HL-60/S4 treated with phorbol 12-myristate 13-acetate at 8.2 ng/mL for 4 days and 3 days (cell line): ENCODE results near the gene FCRLA.

Experiments used
- in situ Hi-C: fragments of 300-500 bp; cut with MboI; formaldehyde crosslinking; loops from 2 replicates; pipeline ENCODE4 v1.15.0; 2022; ENCODE audit warnings: low sequenced_read_pairs

The FCRLA gene

GRCh38 chr1:161731241-161731640, 24.2 kb downstream of the FCRLA start:
- in situ Hi-C loops: no loop called here

- in situ Hi-C loops: no loop called here
These were observed 25.1 kb downstream of the FCRLA start for GRCh38 chr1:161731981-161732718.

GRCh38 chr1:161733526-161733925, 26.5 kb downstream of the FCRLA start:
- in situ Hi-C loops: no loop called here

GRCh38 chr1:161735837-161736236, 28.8 kb downstream of the FCRLA start:
- in situ Hi-C loops: no loop called here

- in situ Hi-C loops: no loop called here
These were observed 29.4 kb downstream of the FCRLA start for GRCh38 chr1:161736335-161736969.

- in situ Hi-C loops: no loop called here
These were observed 30.6 kb downstream of the FCRLA start for GRCh38 chr1:161737625-161738024.

GRCh38 chr1:161738627-161739287, 31.7 kb downstream of the FCRLA start:
- in situ Hi-C loops: no loop called here

- in situ Hi-C loops: loop anchor here (10.0 kb wide), 1 partner anchor 255 kb away; no protein-coding TSS in a partner anchor
These were observed 33.0 kb downstream of the FCRLA start for GRCh38 chr1:161739865-161740566.

GRCh38 chr1:161740921-161741320, 33.9 kb downstream of the FCRLA start:
- in situ Hi-C loops: loop anchor here (10.0 kb wide), 1 partner anchor 256 kb away; no protein-coding TSS in a partner anchor

GRCh38 chr1:161743231-161743630, 36.2 kb downstream of the FCRLA start:
- in situ Hi-C loops: loop anchor here (10.0 kb wide), 1 partner anchor 258 kb away; no protein-coding TSS in a partner anchor

GRCh38 chr1:161747801-161748200, 40.8 kb downstream of the FCRLA start:
- in situ Hi-C loops: loop anchor here (10.0 kb wide), 1 partner anchor 263 kb away; no protein-coding TSS in a partner anchor

GRCh38 chr1:161749509-161750407, 42.7 kb downstream of the FCRLA start, which contains the start of gene DUSP12:
Gene DUSP12 (plus strand): TSS chr1:161749786. CDS start chr1:161749802, 16 bp downstream.
- in situ Hi-C loops: loop anchor here (10.0 kb wide), 1 partner anchor 265 kb away; no protein-coding TSS in a partner anchor

- in situ Hi-C loops: no loop called here
These were observed 56.6 kb downstream of the FCRLA start for GRCh38 chr1:161763522-161764098.
